Measurements from ENCODE around the gene SRSF4.
"Not testable (repeated sequence)": the region's sequence is repeated elsewhere in the genome, so short reads cannot be mapped to it uniquely, and the experiment has no call there.

SRSF4 gene

GRCh38 chr1:29162476-29163138 is 19.1 kb downstream of the SRSF4 start:
- no peak for DNase-seq (ENCODE audit: low spot score)

- no peak for DNase-seq (ENCODE audit: low spot score)
Observed at GRCh38 chr1:29162025-29162424, 19.7 kb downstream of the SRSF4 start.

- no peak for DNase-seq (ENCODE audit: low spot score)
Observed at GRCh38 chr1:29159773-29160172, 21.9 kb downstream of the SRSF4 start.

GRCh38 chr1:29157269-29157601 is 24.5 kb downstream of the SRSF4 start:
- DNase-seq (ENCODE audit: low spot score), result no peak

GRCh38 chr1:29156543-29157268 is 25.0 kb downstream of the SRSF4 start:
- DNase-seq (ENCODE audit: low spot score), result no peak

- DNase-seq (ENCODE audit: low spot score), result no peak
Observed at GRCh38 chr1:29152046-29152805, 29.5 kb downstream of the SRSF4 start.

- DNase-seq (ENCODE audit: low spot score), result not testable (repeated sequence)
Observed at GRCh38 chr1:29150346-29150745, 31.4 kb downstream of the SRSF4 start.

- no peak for DNase-seq (ENCODE audit: low spot score)
Observed at GRCh38 chr1:29148656-29149491, 32.8 kb downstream of the SRSF4 start.

- no peak for DNase-seq (ENCODE audit: low spot score)
Observed at GRCh38 chr1:29145739-29146437, 35.8 kb downstream of the SRSF4 start.

- DNase-seq (ENCODE audit: low spot score), result no peak
Observed at GRCh38 chr1:29144178-29144577, 37.5 kb downstream of the SRSF4 start.

- no peak for DNase-seq (ENCODE audit: low spot score)
Observed at GRCh38 chr1:29142714-29143113, 39.0 kb downstream of the SRSF4 start.

- no peak for DNase-seq (ENCODE audit: low spot score)
Observed at GRCh38 chr1:29136391-29136915, 45.2 kb downstream of the SRSF4 start.

GRCh38 chr1:29134695-29135028 is 47.0 kb downstream of the SRSF4 start:
- no peak for DNase-seq (ENCODE audit: low spot score)

- no peak for DNase-seq (ENCODE audit: low spot score)
Observed at GRCh38 chr1:29133861-29134694, 47.6 kb downstream of the SRSF4 start.

- DNase-seq (ENCODE audit: low spot score), result not testable (repeated sequence)
Observed at GRCh38 chr1:29131056-29131455, 50.6 kb downstream of the SRSF4 start.

GRCh38 chr1:29129916-29130315 is 51.8 kb downstream of the SRSF4 start:
- no peak for DNase-seq (ENCODE audit: low spot score)

GRCh38 chr1:29128739-29129138 is 53.0 kb downstream of the SRSF4 start:
- no peak for DNase-seq (ENCODE audit: low spot score)

GRCh38 chr1:29126198-29126597 is 55.5 kb downstream of the SRSF4 start:
- DNase-seq (ENCODE audit: low spot score), result no peak

GRCh38 chr1:29125788-29126187 is 55.9 kb downstream of the SRSF4 start:
- DNase-seq (ENCODE audit: low spot score), result no peak

- DNase-seq (ENCODE audit: low spot score), result no peak
Observed at GRCh38 chr1:29125237-29125641, 56.5 kb downstream of the SRSF4 start.

All from ecto neural progenitor cell (in vitro differentiated cells).